Pancreas (tissue), 10 donors: ENCODE data around the gene KREMEN1. TPM values are rescaled to one million over a fixed set of nuclear protein-coding genes. Genes with fewer than 3 reads are reported as not detected.

Experiments used
- ATAC-seq, 4 donors: fragments of 200-7000 bp; cut with Tn5 transposase; one replicate each; pipeline versions ENCODE4 v1.8.0 to v1.9.1; 2020; ENCODE audit warnings: mild to moderate bottlenecking in 4 of 4, moderate library complexity in 4 of 4
- DNase-seq, 6 donors: peaks; one replicate each; pipeline ENCODE4 v3.0.0-alpha.2; 2020
- FAIRE-seq: peaks from 2 replicates; lab custom pipeline; 2012; peaks lifted over from hg19 to GRCh38; lab: Jason Lieb, UNC
- H3K27ac ChIP-seq, 4 donors: fragments of 200-600 bp; sonication (generic); 1 replicate in 3 of 4; 2 replicates in 1 of 4; pipeline versions ENCODE4 v1.5.0 to v1.8.0; 2020
- H3K27me3 ChIP-seq, 4 donors: fragments of 200-600 bp; one replicate each; pipeline ENCODE4 v1.8.0; 2021
- H3K36me3 ChIP-seq, 3 donors: fragments of 200-600 bp; sonication (generic) in 1 of 3; one replicate each; pipeline versions ENCODE4 v1.5.0 to v1.8.0; 2020 to 2021
- H3K4me1 ChIP-seq, 3 donors: fragments of 200-600 bp; one replicate each; pipeline ENCODE4 v1.8.0; 2021
- H3K4me3 ChIP-seq, 4 donors: fragments of 200-600 bp; sonication (generic) in 2 of 4; one replicate each; pipeline versions ENCODE4 v1.5.0 to v1.8.0; 2020 to 2021
- H3K9me3 ChIP-seq, 4 donors: fragments of 200-600 bp; one replicate each; pipeline ENCODE4 v1.8.0; 2021
- CTCF ChIP-seq, 4 donors: fragments of 200-600 bp; sonication (generic) in 3 of 4; IDR thresholded peaks; one replicate each; pipeline versions ENCODE4 v1.5.0 to v1.8.0; 2021; ENCODE audit warnings: antibody characterized with exemption in 4 of 4
- WGBS, 2 donors: extraction: QIAGEN DNeasy Blood & Tissue Kit; methylation state at CpG; one replicate each; pipeline ENCODE4 v1.1.7; 2013; 5-methylcytosine and 5-hydroxymethylcytosine counted together
- intact Hi-C, 3 donors: fragments of 100-400 bp; cut with DNase I; formaldehyde crosslinking; loops; one replicate each; pipeline versions ENCODE4 v1.11.1 to v1.14.2; 2022
- polyA plus RNA-seq, 2 donors: library from polyadenylated mRNA; stranded (reverse); fragments of 200-250 nt; gene quantifications; one replicate each; pipeline ENCODE4 v1.2.3, GENCODE V29; 2013
- total RNA-seq, 6 donors: library from RNA; stranded (reverse); fragmentation: NEBNext Ultra II Directional in 4 of 6; extraction: Animal tissue kit (Norgen Biotek cat#: 25700) in 4 of 6; gene quantifications; one replicate each; pipeline versions ENCODE4 v1.2.1 to v1.2.4, GENCODE V29; 2021 to 2023
- donor health status: healthy with polysubstance abuse.
- donor health status: DM: no; HTN: no; CAD: no; lungs with moderate emphysema.
- donor health status: DM: no; HTN: no; CAD: no.
- donor health status: control.
- donor health status: control.
- donor health status: Bipolar disorder and iron deficiency.
- donor health status: DM: yes; HTN: yes; CAD: no.
- donor health status: DM: no; HTN: no; CAD: no.
- donor health status: DM: no; HTN: no; CAD: no.
- donor health status: DM: yes; HTN: yes; CAD: no.

KREMEN1 gene
- total and polyA plus RNA-seq, 8 donors: 3.3 to 8.7 (median 4.5) TPM

GRCh38 chr22:29098296-29098695 lies 25.5 kb downstream of the KREMEN1 start:
- no peaks in the 10 kb centered on the region for H3K27me3 ChIP-seq
- ATAC-seq: no peak
- intact Hi-C loops: no loop called here
- WGBS, 2 donors: 94% methylated on average over 2 of the region's 2 CpGs
- no peak for DNase-seq
- TF ChIP-seq CTCF (IDR thresholded peaks at IDR 0.05): no peak
- no peak overlapping the region for H3K27ac ChIP-seq
- no peaks in the 10 kb centered on the region for H3K9me3 ChIP-seq
- FAIRE-seq: no peak
- H3K4me1 ChIP-seq: peaks cover 0 to 10% (median 5%) of the 10 kb centered on the region in 3 donors
- H3K36me3 ChIP-seq: no peaks in the 10 kb centered on the region
- no peak overlapping the region for H3K4me3 ChIP-seq

- DNase-seq (no peak), FAIRE-seq (no peak), ATAC-seq (no peak)
- WGBS, 2 donors: 89 to 94% methylated on average over 2 of the region's 2 CpGs
- H3K36me3 ChIP-seq: no peaks in the 10 kb centered on the region
- intact Hi-C loops: no loop called here
- H3K4me1 ChIP-seq: peaks cover 0 to 2% (median 1%) of the 10 kb centered on the region in 3 donors
- no peak overlapping the region for H3K4me3 ChIP-seq
- H3K27me3 ChIP-seq: no peaks in the 10 kb centered on the region
- H3K27ac ChIP-seq: no peak overlapping the region
- no peak for TF ChIP-seq CTCF (IDR thresholded peaks at IDR 0.05)
- H3K9me3 ChIP-seq: no peaks in the 10 kb centered on the region
These were observed 29.5 kb downstream of the KREMEN1 start for GRCh38 chr22:29102300-29102699.

DNA sequence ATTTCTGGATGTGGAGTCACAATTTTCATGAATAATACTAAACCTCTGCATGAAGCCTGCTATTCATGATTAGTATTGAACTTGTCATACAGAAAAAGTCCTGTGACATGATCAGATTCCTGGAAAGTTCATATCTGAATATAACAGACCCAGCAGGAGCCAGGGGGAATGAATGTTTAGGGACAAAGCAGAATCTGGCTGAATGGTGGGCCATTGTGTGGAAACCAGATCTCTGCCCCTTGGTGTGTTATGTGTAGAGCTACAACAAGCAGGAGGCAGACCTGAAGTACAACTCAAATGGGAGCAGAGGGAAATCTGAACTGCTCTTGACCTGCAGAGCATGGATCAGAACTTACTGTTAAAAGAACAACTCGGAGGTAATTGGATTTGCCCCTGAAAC lies 30.3 kb downstream of the KREMEN1 start:
- H3K36me3 ChIP-seq: no peaks in the 10 kb centered on the region
- H3K4me1 ChIP-seq: no peaks in the 10 kb centered on the region
- intact Hi-C loops: no loop called here
- H3K27ac ChIP-seq: no peak overlapping the region
- H3K4me3 ChIP-seq: no peak overlapping the region
- no peak for TF ChIP-seq CTCF (IDR thresholded peaks at IDR 0.05)
- WGBS, 2 donors: 83 to 96% methylated on average over 1 of the region's 1 CpG
- no peaks in the 10 kb centered on the region for H3K27me3 ChIP-seq
- no peak for FAIRE-seq
- no peak for DNase-seq
- no peaks in the 10 kb centered on the region for H3K9me3 ChIP-seq
- ATAC-seq: no peak

DNA sequence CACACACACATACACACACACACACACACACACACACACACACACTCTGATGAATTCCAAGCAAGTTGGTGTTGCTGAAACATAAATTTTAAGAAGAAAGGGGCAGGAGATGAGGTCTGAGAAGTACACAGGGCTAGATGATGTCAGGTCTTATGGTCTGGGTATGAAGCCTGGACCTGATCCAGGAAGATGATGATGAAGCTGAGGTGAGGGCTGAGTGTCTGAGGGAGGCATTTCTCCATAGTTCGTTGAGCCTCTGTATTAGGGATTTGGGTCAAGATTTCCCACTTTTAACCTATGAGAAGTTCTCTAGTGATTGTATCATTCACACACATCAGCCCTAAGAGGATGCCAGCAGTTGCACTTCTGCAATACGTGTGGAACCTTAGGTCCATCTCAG lies 32.6 kb downstream of the KREMEN1 start:
- no peak for DNase-seq
- WGBS, 2 donors: 50 to 60% methylated on average over 2 of the region's 2 CpGs
- Histone ChIP-seq H3K4me1 (no peaks in the 10 kb centered on the region), H3K36me3 (no peaks in the 10 kb centered on the region), H3K27me3 (no peaks in the 10 kb centered on the region), H3K4me3 (no peak overlapping the region), H3K9me3 (no peaks in the 10 kb centered on the region), H3K27ac (no peak overlapping the region)
- FAIRE-seq: no peak
- intact Hi-C loops: no loop called here
- ATAC-seq: no peak
- no peak for TF ChIP-seq CTCF (IDR thresholded peaks at IDR 0.05)

GRCh38 chr22:29106839-29107238 lies 34.0 kb downstream of the KREMEN1 start:
- Histone ChIP-seq H3K4me3 (no peak overlapping the region), H3K4me1 (no peaks in the 10 kb centered on the region), H3K27ac (no peak overlapping the region), H3K36me3 (no peaks in the 10 kb centered on the region), H3K27me3 (no peaks in the 10 kb centered on the region), H3K9me3 (no peaks in the 10 kb centered on the region)
- intact Hi-C loops: no loop called here
- no peak for TF ChIP-seq CTCF (IDR thresholded peaks at IDR 0.05)
- FAIRE-seq (no peak), DNase-seq (no peak), ATAC-seq (no peak)
- 59 to 73% methylated on average over 4 of the region's 4 CpGs for WGBS, 2 donors
